Hepatocyte (in vitro differentiated cells): ENCODE measurements around the gene BPNT1. TPM values are rescaled to one million over a fixed set of nuclear protein-coding genes. Genes with fewer than 3 reads are reported as not detected.

ENCODE experiments used
- DNase-seq: peaks from one replicate; pipeline ENCODE4 v3.0.0-alpha.2; 2016; ENCODE audit warnings: low spot score
- H2AFZ ChIP-seq: fragments of 200-600 bp; sonication (generic); 2 replicates; pipeline ENCODE4 v1.6.0; 2016; ENCODE audit warnings: antibody characterized with exemption, mild to moderate bottlenecking
- H3K27ac ChIP-seq: fragments of 200-600 bp; sonication (generic); 2 replicates; pipeline ENCODE4 v1.5.1; 2016; ENCODE audit warnings: mild to moderate bottlenecking
- H3K27me3 ChIP-seq: fragments of 200-600 bp; sonication (generic); 2 replicates; pipeline ENCODE4 v1.6.1; 2016
- H3K36me3 ChIP-seq: fragments of 200-600 bp; sonication (generic); replicated peaks from 2 replicates; pipeline ENCODE4 v1.5.1; 2016; ENCODE audit warnings: low read depth; ENCODE audit not compliant: insufficient read depth
- H3K4me1 ChIP-seq: fragments of 200-600 bp; sonication (generic); 2 replicates; pipeline ENCODE4 v1.5.1; 2016; ENCODE audit warnings: mild to moderate bottlenecking, moderate library complexity; ENCODE audit not compliant: insufficient read depth
- H3K4me2 ChIP-seq: fragments of 200-600 bp; sonication (generic); 2 replicates; pipeline ENCODE4 v1.6.0; 2016
- H3K4me3 ChIP-seq: fragments of 200-600 bp; sonication (generic); 2 replicates; pipeline ENCODE4 v1.5.1; 2016; ENCODE audit warnings: mild to moderate bottlenecking
- H3K79me2 ChIP-seq: fragments of 200-600 bp; sonication (generic); 2 replicates; pipeline ENCODE4 v1.6.0; 2017; ENCODE audit warnings: mild to moderate bottlenecking
- H3K9me2 ChIP-seq: fragments of 200-600 bp; sonication (generic); replicated peaks from 2 replicates; pipeline ENCODE4 v1.6.0; 2017; ENCODE audit warnings: mild to moderate bottlenecking; ENCODE audit not compliant: insufficient read depth
- H3K9me3 ChIP-seq: fragments of 200-600 bp; sonication (generic); 2 replicates; pipeline ENCODE4 v1.5.1; 2016; ENCODE audit warnings: low read depth, mild to moderate bottlenecking
- H4K20me1 ChIP-seq: fragments of 200-600 bp; sonication (generic); 2 replicates; pipeline ENCODE4 v1.6.0; 2016; ENCODE audit warnings: mild to moderate bottlenecking; ENCODE audit not compliant: insufficient read depth, poor library complexity, severe bottlenecking
- EZH2 ChIP-seq: fragments of 200-600 bp; sonication (generic); IDR thresholded peaks from 2 replicates; pipeline ENCODE4 v1.6.1; 2016; ENCODE audit warnings: antibody characterized with exemption, mild to moderate bottlenecking, borderline replicate concordance
- EZH2phosphoT487 ChIP-seq: fragments of 200-600 bp; sonication (generic); IDR thresholded peaks from one replicate; pipeline ENCODE4 v1.6.1; 2018; ENCODE audit warnings: antibody characterized with exemption, mild to moderate bottlenecking, low read depth, moderate library complexity; ENCODE audit not compliant: unreplicated experiment, severe bottlenecking
- WGBS: methylation state at CpG from one replicate; pipeline ENCODE4 v1.1.6; 2016; ENCODE audit warnings: low lambda C conversion rate; ENCODE audit errors: missing lambda C conversion rate; 5-methylcytosine and 5-hydroxymethylcytosine counted together
- polyA plus RNA-seq: library from polyadenylated mRNA; unstranded; fragments of >200 nt; fragmentation: Nextera tagmentation; extraction: Ambion mirVana; gene quantifications from 2 replicates; pipeline ENCODE4 v1.2.1, GENCODE V29; 2016
- total RNA-seq: library from RNA; depleted of rRNA; stranded (reverse); fragments of >200 nt; gene quantifications from 2 replicates; pipeline ENCODE4 v1.2.3, GENCODE V29; 2014
- TF ChIP-seq, protein P1 (sequence below): fragments of 200-600 bp; sonication (generic); IDR thresholded peaks from 2 replicates; pipeline ENCODE4 v1.5.1; 2016; ENCODE audit warnings: antibody characterized with exemption, mild to moderate bottlenecking; ENCODE audit not compliant: poor library complexity

Gene BPNT1
- total and polyA plus RNA-seq, 2 experiments from 2014 or later = 11.2 to 53.4 TPM

DNA sequence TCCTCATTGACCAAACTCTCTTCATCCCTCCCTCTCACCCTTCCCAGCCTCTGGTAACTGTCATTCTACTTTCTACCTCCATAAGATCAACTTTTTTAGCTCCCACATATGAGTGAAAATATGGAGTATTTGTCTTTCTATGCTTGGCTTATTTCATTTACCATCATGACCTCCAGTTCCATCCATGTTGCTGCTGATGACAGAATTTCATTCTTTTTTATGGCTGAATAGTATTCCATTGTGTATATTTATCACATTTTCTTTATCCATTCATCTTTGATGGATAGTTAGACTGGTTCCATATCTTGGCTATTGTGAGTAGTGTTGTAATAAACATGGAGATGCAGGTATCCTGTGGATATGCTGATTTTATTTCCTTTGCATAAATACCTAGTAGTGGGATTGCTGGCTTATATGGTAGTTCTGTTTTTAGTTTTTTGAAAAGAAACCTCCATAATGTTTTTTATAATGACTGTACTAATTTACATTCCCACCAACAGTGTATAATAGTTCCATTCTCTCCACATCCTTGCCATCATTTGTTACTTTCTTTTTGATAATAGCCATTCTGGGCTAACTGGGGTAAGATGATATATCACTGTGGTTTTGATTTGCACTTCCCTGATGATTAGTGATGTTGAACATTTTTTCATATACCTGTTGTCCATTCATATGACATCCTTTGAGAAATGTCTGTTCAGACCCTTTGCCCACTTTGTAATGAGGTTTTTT, 40.1 kb upstream of the BPNT1 start:
- H3K9me3 ChIP-seq = peaks cover 4% of the 10 kb centered on the region
- H3K27ac ChIP-seq = no peak overlapping the region
- H3K4me1 ChIP-seq = no peaks in the 10 kb centered on the region
- no peak overlapping the region for H2AFZ ChIP-seq
- no peak for DNase-seq
- H3K27me3 ChIP-seq = no peaks in the 10 kb centered on the region
- H4K20me1 ChIP-seq = no peaks in the 10 kb centered on the region
- no peak for TF ChIP-seq EZH2phosphoT487
- peaks cover 5% of the 10 kb centered on the region for H3K79me2 ChIP-seq
- no peak overlapping the region for H3K4me3 ChIP-seq
- no peak overlapping the region for H3K4me2 ChIP-seq
- no peaks in the 10 kb centered on the region for H3K9me2 ChIP-seq
- H3K36me3 ChIP-seq = no peaks in the 10 kb centered on the region

DNA sequence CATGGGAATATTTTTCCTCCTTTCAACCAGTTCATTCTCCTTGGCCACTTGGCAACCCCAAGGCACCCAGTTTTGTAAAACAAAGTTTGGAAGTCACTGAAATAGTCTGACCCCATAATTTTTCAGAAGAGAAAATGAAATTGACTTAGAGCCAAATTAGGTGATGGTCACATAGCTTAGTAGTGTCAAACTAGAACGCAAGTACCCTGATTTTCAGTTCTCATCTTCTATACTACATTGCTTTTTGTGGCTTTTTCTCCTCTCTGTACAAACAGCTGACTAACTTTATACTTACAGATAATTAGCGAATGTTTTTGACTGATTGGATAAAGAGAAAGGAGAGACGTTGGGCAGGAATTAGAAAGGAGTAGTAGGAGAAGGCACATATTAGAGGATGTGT, 37.5 kb upstream of the BPNT1 start:
- Histone ChIP-seq H3K79me2 (peaks cover 5% of the 10 kb centered on the region), H3K9me2 (no peaks in the 10 kb centered on the region), H3K27me3 (no peaks in the 10 kb centered on the region), H3K4me2 (no peak overlapping the region), H3K4me3 (no peak overlapping the region), H3K9me3 (peaks cover 4% of the 10 kb centered on the region), H4K20me1 (no peaks in the 10 kb centered on the region), H2AFZ (no peak overlapping the region), H3K27ac (no peak overlapping the region), H3K36me3 (no peaks in the 10 kb centered on the region), H3K4me1 (no peaks in the 10 kb centered on the region)
- DNase-seq = no peak
- 100% methylated on average over 3 of the region's 3 CpGs for WGBS
- TF ChIP-seq, protein P1, sequence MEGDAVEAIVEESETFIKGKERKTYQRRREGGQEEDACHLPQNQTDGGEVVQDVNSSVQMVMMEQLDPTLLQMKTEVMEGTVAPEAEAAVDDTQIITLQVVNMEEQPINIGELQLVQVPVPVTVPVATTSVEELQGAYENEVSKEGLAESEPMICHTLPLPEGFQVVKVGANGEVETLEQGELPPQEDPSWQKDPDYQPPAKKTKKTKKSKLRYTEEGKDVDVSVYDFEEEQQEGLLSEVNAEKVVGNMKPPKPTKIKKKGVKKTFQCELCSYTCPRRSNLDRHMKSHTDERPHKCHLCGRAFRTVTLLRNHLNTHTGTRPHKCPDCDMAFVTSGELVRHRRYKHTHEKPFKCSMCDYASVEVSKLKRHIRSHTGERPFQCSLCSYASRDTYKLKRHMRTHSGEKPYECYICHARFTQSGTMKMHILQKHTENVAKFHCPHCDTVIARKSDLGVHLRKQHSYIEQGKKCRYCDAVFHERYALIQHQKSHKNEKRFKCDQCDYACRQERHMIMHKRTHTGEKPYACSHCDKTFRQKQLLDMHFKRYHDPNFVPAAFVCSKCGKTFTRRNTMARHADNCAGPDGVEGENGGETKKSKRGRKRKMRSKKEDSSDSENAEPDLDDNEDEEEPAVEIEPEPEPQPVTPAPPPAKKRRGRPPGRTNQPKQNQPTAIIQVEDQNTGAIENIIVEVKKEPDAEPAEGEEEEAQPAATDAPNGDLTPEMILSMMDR = no peak
- TF ChIP-seq EZH2 (no peak), EZH2phosphoT487 (no peak)

DNA sequence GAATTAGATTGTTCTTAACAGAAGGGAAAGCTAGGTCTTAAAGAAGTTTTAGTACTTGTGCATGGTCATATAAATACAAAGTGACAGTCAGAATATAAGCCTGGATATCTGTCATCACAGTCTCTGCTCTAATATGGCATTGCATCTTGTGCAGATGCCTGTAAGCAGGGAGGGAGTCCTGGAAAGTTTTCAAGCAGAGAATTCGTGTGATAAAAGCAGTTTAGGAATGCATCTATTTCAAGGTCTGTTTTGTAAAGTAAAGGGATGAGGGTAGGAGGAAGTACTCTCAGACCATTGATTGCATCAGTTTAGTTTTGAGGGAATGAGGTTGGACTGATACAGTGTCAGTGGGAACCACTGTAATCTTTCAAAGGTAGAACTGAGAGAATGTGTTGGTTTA, 35.0 kb upstream of the BPNT1 start:
- Histone ChIP-seq H3K4me1 (peaks cover 6% of the 10 kb centered on the region), H3K27me3 (no peaks in the 10 kb centered on the region), H3K4me2 (no peak overlapping the region), H2AFZ (no peak overlapping the region), H3K9me3 (peaks cover 2% of the 10 kb centered on the region), H3K4me3 (no peak overlapping the region), H4K20me1 (no peaks in the 10 kb centered on the region), H3K9me2 (no peaks in the 10 kb centered on the region), H3K36me3 (no peaks in the 10 kb centered on the region), H3K79me2 (peaks cover 2% of the 10 kb centered on the region), H3K27ac (peak overlapping the region; percentile 94)
- 21% methylated on average over 1 of the region's 1 CpG for WGBS
- no peak for TF ChIP-seq EZH2phosphoT487
- TF ChIP-seq, protein P1 = no peak
- TF ChIP-seq EZH2 = no peak
- no peak for DNase-seq

DNA sequence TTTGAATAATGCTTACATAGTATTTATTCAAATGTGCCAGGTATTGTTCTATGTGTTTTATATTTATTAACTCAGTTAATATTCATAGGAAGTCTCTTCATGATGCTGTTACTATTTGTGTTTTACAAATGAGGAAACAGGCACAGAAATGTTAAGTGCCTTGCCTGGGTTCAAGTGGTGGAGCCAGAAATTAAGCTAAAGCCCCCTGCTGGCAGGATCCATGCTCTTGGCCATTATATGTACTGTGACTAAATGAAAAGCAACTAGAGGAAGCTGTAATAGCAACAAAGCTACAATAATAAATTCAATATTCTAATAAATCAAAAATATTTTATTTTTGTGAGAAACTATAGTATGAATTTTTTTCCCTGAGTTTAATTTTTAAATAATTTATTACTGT, 34.3 kb upstream of the BPNT1 start:
- H4K20me1 ChIP-seq = no peaks in the 10 kb centered on the region
- DNase-seq = no peak
- no peaks in the 10 kb centered on the region for H3K9me2 ChIP-seq
- H3K4me3 ChIP-seq = no peak overlapping the region
- H3K27ac ChIP-seq = peak overlapping the region; percentile 94
- peaks cover 6% of the 10 kb centered on the region for H3K4me1 ChIP-seq
- no peaks in the 10 kb centered on the region for H3K9me3 ChIP-seq
- TF ChIP-seq, protein P1 = peak; percentile 24
- no peak for TF ChIP-seq EZH2
- no peak for TF ChIP-seq EZH2phosphoT487
- no peak overlapping the region for H3K4me2 ChIP-seq
- no peaks in the 10 kb centered on the region for H3K36me3 ChIP-seq
- H3K27me3 ChIP-seq = no peaks in the 10 kb centered on the region
- H2AFZ ChIP-seq = no peak overlapping the region
- H3K79me2 ChIP-seq = no peaks in the 10 kb centered on the region
